ENCODE results near the gene DUSP9.

Gene DUSP9

DNA sequence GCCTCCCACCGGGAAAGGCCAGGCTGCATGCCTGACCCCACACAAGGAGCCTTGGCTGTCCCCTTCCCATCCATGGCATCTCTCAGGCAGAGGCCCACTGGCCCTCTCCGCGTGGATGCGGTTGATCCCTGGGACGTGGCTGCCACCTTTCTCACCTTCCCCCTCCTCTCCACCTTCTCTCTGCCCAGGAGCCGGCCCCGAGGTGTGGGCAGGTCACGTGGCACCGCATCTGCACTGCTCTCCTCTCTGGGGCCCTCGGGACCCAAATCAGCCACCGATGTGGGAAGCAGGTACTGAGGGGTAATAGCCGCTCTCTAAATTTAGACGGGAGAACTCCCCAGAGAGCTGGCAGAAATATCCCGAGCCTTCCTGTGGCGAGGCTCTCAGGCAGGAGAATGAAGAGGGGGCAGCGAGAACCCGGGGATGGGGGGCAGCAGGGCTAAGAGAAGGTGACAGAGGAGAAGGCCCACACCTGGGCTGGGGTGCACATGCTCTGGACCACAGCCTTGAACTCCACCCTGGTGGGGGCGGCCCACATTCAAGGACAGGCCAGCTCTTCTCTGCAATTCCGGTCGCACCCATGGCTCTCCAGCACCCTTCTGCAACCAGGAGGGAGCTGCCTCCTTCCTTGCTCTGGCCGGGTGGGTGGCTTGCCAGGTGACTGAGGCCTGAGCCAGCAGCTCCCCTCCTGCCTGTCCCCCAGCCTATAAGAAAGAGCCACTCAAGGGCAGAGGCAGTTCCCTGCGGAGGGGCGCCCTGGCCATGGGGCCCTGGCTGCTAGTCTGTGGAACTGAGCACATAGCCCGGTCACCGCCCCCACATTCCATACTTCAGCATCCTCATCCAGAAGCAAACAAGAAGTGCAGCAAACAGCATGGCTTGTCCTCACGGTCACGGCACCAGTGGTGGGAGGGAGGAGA, 9.6 kb upstream of the DUSP9 start:
- no peak for DNase-seq

DNA sequence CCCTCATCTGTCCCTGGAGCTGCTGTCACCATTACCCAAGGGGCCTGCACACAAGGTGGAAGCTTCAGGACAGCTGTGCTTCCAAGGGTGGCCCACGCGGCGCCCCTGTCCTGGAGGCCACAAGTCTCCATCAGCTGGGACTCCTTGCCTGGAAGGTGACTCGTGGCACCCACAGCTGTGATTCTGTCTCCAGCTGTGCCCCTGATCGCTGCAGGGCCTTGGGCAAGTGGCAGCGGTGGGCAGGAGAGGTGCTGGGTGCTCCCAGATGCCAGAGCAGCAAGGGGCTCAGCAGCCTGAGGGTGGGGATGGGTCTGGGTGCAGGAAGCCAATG, 9.0 kb upstream of the DUSP9 start:
- no peak for DNase-seq

DNA sequence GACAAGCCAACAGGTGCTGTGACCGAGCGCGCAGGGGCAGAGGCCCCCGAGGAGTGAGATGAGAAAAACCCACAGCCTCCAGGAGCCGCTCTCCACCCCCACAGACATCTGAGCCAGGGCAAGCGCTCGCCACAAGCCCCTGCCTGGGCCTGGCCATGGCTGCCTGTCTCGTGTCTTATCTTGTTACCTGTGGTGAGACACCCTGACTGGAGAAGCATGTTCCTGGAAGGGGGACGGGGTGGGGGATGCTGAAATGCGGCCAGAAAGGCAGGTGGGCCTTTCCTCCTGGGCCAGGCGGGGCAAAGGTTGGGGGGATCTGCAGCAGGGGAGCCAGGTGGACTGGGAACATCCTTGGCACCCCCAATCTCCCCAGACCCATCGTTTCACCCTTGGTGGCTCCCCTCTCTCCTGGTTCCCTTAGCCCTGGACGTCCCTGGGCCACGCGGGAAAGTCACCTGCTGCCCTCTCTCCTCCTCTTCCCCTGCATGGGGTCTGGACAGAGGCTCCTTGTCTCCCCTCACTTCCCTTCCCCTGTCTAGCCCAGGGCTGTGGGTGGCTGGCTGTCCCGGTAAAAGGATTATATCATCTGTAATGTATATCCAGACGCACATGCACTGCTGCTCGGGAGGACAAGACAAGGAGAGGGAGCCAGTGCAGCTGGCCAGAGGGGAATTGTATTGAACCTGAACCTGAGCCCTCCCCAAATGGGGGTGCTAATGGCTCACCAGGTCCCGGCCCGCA, 8.4 kb upstream of the DUSP9 start:
- DNase-seq = no peak

DNA sequence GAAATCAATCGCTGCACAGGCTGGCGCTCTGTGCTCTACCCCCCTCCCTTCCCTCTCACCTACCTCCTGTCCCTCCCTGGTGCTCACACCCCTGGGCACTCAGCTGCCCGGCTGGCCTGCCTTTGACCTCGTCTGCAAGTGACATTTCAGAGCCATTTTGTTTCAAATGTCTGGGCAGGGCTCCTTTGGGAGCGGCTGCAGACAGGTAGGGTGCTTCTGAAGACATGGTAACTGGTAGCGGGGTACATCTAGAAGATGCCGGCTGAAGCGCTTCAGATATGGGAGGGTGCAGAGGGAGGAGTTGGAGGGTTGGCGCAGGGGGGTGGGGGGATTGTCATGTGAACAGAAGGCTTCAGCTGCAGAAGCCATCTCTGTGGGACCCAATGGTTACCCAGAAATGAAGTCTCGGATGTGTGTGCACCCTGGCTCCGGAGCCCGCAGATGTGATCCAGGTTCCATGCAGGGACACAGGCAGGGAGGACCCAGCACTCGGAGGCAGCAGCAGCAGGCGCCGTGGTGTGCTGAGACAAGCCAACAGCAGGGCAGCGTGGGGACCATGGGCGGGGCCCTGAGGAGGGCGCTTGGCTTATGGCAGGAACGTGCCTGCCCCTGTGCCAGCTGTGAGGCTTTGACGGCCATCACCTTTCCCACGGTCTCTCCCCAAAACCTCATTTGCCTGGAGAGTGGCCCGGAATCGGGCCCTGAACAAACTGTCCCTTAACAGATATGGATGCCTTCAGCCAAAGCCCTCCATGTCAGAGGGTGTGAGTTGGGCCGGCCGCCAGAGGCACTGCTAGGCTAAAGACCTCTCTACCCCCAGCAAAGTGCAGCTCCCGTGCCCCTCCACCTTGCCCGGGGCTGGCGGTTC, 7.6 kb upstream of the DUSP9 start:
- DNase-seq = no peak

DNA sequence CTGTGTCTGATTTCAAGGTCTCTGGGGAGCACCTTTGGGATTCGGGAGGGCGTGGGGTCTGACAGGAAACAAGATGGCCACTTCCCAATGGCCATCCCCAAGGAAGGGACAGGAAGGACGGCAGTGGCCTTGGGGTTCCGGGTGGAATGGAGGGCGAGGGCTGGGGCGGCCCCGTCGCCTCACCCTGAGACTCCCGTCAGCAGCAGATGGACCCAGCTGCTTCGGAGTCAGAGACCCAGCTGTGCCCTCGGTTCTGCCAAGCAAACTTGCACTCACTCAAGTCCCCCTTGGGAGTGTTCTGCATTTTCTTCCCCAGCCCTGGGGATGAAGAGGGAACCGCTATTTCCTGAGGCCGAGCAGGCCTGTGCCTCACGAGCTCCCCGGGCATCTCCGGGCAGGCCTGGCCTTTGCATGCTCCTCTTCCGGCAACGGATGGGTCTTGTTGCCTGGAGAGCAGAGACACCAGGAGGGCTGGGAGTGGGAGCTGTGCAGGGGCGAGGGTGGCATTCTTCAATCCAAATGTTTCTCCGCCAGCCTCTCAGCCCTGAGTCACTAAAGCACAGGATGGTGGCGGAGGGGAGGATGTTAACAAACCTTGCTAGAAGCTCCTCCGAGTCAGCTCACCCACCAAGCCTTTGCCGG, 6.8 kb upstream of the DUSP9 start:
- DNase-seq = no peak

DNA sequence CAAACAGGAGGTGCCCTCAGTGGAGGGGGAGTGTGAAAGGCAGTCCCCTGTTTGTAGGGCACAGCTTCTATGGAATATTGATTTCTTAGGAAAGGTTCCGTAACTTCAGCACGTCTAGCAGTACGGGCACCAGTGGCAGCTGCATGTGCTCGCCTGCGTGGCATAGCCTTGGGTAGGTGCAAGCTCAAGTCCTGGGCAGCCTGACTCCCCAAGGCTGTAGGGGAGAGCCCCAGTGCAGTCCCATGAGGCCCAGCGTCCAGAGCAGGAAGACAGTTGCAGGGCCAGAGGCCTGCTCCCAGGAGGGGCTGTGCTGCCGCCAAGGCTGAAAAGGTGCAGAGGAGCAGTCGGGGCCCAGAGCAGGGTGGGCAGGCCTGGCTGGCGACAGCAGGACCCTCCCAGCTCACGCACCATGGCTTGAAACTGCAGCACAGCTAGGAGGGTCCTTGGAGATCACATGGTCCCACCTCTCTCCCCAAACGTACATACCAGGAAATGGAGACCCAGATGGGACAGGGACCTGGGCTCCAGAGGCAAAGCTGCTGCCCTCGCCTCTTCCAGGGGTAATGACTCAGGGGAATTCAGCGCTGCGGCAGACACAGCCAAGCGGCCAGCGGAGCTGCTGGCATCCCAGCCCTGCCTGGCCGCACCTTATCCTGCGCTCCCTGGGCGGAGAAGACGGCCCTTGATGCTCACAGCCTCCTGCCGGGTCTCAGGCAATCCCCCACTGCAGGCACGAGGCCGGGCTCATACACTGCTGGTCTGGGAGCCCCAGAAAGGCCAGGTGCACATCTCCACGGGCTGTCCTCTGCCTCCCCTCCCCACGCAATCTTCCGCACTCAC, 6.0 kb upstream of the DUSP9 start:
- no peak for DNase-seq

DNA sequence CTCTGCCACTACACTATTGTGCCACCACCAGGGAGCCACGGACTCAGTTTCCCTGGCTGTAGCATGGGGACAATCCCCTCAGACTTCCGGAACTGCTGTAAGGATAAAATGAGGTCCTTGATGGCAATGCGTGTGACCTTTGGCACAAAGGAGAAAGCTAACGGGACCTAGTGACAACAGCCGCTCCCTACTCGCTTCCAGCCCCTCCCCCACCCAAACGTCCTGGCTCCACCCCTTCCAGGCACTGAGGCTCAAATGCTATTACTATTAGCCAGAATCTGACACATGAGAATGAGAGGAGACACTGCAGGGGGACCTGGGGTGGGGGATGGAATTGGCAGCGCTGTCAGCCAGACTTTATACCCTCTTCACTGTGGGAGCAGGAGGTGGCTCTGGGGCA, 5.4 kb upstream of the DUSP9 start:
- no peak for DNase-seq

DNA sequence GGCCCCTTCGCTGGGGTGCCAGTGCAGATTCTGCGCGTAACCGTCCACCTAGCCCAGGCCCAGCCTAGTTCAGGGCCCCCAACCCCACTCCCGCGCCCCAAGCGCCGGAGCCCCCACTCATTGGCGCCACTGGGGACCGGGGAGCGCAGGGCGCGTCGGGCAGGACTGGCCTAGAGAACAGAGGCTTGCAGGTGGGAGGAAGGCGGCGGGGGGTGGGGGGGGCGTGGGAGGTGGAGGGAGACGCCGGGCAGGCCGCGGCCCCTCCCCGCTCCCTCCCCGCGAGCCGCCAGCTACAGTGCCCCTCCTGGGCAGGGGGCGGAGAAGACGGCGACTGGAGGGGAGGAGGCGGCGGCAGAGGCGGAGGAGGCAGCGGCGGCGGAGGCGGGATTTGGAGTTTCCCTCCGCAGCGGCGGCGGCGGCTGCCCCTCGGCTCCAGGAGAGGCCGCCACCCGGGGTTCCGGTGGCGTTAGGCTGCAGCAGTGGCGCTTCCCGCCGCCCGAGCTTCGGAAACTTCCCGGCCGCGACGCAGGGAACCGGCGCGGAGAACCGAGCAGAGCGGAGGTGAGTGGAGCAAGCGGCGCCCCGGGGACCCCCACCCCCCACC, 4.8 kb upstream of the DUSP9 start:
- DNase-seq = no peak

DNA sequence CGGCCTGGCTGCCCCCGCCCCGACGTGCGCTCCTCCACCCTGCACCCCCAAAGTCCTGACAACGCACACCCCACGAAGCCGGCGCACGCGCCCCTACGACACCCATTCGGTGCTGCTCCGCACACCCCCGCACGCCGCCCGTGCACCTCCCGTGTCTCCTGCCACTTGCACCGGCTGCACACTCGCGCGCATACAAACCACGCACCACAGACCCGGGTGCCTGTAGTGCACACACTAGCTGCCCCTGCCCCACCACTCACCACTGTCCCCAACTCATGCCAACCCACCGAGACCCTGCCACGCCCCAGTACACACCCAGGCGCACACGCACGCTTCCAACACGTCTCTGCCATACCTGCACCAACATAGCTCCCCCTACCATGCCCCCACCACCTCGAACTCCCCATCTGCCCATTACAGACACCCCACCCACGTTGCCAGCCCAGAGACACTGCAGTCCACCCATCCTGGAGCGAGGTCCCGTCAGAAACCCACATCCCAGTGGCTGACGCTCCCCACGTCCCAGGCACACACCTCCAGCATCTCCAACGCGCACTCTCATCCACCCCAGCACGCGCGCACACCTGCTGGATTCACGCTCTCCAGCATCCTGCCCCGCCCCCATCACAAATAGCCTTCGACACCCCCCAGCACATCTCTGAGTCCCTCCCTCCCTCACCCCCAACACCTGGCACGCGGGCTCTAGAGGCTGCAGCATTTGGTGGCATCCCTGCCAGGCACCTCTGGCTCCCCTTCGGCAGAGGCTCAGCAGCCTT, 4.2 kb upstream of the DUSP9 start:
- DNase-seq = no peak

DNA sequence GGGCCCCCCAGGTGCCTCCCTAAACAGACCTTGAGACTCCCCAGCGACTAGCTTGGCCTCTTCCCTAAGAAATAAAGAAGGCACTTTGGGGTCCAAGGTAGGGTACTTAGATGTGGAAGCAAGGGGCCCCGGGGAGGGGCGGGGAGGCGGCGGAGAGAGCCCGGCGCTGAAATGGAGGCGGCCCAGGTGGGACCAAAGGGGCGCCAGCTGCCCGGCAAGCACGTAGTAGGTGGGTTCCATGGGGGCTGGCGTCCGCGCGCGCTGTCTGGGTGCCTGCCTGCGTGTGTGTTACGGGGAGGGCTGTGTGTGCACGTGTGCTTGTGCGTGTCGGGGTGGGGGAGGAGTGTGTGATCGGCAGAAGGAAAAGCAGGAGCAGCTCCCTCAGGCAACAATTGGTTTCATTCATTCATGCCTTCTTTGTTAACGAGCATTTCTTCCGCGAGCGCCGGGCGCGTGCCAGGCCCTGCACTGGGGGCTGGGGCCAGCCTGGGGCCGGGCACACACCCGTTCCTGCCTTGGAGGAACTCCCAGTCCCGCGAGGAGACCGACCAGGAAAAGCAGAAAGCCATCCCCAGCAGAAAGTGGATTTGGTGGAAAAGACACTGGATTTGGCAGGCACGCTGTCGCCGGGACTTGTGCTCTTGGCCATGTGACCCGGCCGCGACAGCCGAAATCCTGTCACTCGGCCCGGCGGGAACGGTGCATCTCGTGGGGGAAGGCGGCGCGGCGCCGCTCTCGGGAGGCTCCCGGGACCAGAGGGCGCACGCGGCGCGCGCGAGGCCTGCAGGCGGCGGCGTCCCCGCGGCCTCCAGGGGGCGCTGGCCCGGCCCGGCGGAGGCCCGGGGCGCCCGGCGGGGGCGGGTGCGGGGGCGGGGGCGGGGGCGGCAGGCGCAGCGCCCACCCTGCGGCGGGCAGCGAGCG, 3.3 kb upstream of the DUSP9 start:
- no peak for DNase-seq

DNA sequence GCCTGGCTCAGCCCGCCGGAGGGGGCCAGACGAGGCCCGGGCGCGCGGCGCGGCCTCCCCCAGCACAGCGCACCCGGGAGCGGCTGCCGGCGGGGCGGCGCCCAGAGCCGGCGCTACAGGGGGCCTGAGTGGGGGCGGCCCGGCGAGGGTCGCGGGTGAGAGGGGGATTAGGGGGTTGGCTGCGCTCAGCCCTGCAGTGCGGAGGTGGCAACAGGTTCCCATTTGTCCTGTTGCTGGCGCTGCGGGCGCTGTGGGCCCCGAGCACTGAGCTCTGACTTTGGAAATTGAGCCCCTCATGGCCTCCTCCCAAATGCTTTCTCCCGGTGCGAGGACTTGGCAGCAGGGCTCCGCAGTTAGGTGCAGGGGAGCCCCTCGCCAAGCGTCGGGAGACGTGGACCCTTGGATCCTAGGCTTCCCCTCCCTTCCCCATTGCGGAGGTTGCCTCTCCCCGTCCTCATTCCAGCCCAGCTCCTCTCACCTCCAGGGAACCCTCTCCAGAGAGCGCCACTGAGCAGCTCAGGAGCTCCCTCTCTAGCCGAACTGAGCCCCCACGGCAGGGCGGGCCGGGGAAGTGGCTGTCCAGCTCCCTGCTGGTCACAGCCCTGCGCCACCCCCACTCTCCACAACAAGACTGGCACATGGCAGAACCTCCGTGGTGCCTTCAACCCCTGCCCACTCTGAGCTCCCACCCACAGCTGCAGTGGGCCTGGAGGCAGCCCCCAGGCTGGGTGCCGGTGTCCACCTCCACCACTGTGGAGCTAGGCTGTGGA, 2.5 kb upstream of the DUSP9 start:
- no peak for DNase-seq

DNA sequence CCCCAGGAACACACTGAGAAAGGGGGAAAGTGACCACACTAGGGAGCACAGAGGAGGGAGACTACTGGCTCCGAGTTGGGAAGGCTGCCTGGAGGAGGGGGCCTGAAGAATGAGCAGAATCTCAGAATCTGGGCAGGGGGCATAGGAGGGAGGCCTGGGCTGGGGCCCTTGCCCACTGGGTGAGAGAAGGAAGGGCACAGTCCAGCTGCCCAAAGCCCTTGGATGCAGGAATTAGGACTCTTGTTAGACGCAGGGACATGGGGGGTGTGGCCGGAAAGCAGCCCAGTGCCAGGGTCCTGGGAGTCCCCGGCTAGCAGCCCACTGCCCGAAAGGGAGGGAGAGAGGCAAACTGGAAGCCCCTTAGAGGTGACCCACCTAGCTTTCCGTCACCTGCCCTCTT, 1.9 kb upstream of the DUSP9 start:
- no peak for DNase-seq

DNA sequence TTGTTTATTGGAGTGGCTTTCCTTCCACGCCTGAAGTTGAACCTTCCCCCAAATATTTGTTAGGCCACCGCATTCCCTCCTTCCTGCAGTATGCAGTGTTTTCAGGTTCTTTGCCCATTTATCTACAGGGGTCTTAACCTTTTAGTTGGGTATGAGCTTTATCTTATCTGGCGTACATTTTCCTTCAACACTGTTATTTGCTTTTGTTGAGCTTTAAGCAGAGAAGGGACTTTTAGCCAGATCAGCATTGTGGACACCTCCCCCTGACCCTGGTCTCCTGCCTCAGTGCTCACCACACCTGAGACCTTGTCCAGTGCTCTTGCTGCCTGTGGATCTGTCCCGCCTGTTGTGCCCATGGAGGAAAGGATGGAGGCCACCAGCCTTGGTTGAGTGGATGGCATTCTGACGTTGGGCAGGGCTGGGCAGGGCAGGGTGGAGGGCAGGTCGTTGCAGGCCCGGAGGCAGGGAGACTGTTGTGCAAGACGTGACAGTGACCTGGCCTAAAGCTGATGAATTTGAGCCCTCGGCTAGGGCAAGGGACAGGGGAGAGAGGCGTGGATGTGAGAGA, 998 bp upstream of the DUSP9 start:
- DNase-seq = no peak

DNA sequence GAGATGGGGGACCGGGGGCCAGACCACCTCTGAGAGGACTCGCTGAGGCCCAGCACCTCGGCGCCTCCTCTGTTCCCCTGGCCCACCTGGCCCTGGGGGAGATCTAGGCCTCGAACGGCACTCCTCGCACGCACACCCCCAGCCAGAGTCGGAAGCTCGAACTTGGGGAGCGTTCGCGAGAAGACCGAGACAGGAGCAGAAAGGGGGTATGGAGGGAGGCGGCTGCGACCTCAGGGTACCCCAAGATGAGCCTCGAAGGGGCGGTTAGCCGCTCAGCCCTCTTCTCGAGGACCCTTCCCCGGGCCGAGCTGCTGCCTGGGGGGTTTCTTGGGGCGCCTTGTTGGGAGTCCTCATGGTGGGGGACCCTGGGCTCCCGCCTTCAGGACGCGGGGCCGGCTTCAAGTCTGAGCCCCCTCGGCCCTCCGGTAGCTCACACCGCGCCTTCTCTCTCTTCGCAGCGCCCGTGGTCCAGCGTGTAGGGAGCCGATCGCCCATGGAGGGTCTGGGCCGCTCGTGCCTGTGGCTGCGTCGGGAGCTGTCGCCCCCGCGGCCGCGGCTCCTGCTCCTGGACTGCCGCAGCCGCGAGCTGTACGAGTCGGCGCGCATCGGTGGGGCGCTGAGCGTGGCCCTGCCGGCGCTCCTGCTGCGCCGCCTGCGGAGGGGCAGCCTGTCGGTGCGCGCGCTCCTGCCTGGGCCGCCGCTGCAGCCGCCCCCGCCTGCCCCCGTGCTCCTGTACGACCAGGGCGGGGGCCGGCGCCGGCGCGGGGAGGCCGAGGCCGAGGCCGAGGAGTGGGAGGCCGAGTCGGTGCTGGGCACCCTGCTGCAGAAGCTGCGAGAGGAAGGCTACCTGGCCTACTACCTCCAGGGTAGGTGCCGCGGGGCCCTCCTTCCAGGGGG, 706 bp downstream of the DUSP9 start:
- DNase-seq = no peak

DNA sequence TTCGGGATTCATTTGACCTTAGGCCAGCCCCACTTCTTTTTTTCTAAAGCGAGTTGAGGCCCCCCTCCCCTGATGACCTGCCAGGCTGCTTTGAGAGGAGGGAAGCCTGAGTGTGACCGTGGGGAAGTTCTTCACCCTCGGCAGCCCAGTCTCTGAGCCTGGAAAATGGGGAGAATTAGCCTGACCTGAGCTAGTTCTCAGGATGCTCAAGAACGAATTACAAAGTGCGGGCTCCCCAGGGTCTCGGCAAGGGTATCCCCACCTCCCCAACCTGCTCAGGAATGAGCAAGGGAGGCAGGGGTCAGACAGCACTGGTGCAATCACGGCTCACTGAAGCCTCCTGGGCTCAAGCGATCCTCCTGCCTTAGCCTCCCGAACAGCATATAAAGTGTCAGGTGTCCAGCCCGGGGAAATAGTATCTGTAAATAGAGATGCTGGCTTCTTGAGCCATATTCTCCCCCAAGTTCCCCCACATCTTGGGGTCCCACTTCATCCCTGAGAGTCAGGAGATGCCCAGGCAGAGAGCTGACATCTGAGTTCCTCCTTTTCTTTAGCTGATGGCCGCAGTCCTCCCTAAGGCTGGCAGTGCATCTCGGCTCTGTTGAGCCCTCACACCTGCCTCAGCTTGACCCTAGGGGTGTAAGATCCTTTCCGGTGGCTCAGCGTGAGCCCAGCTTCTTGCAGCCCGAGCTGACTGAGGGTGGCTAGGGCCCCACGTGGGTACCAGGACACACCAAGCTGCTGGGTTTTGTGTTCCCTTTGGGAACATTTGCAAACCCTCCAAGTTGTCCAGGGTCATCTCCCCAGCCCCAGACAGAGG, 1.6 kb downstream of the DUSP9 start:
- no peak for DNase-seq

DNA sequence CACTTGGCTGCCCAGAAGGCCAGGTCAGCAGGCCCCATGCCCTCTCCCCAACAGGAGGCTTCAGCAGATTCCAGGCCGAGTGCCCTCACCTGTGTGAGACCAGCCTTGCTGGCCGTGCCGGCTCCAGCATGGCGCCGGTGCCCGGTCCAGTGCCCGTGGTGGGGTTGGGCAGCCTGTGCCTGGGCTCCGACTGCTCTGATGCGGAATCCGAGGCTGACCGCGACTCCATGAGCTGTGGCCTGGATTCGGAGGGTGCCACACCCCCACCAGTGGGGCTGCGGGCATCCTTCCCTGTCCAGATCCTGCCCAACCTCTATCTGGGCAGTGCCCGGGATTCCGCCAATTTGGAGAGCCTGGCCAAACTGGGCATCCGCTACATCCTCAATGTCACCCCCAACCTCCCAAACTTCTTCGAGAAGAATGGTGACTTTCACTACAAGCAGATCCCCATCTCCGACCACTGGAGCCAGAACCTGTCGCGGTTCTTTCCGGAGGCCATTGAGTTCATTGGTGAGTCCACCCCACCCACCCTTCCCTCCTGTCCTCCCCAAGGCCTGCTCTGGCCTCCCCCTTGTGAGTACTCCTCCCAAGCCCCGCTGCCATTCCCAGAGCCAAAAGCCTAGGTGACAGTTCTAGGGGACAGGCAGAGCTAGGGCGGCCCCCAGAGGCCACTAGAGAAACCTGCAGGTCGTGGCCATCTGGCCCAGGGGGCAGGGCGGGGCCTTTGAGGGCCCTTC, 2.3 kb downstream of the DUSP9 start:
- DNase-seq = no peak
